Measurements from ENCODE around the gene RPL10A.
"Not testable (repeated sequence)": the region's sequence is repeated elsewhere in the genome, so short reads cannot be mapped to it uniquely, and the experiment has no call there.

The RPL10A gene

DNA sequence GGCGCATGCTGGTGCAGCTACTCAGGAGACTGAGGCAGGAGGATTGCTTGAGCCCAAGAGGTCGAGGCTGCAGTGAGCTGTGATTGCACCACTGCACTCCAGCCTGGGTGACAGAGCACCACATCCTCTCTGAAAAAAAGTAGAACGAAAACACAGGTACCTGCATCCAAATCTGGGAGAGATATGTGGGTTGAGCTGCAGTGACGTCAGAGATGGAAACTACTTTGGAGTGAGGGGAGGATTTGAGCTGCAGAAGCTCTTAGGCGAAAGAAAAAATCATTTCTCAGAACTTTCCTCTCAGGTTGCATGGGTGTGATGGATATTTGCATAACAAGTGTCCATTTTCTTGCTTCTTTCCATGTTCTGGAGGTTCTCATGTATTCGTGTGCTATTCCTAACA, 48.5 kb downstream of the RPL10A start:
- TF ChIP-seq, protein P1, sequence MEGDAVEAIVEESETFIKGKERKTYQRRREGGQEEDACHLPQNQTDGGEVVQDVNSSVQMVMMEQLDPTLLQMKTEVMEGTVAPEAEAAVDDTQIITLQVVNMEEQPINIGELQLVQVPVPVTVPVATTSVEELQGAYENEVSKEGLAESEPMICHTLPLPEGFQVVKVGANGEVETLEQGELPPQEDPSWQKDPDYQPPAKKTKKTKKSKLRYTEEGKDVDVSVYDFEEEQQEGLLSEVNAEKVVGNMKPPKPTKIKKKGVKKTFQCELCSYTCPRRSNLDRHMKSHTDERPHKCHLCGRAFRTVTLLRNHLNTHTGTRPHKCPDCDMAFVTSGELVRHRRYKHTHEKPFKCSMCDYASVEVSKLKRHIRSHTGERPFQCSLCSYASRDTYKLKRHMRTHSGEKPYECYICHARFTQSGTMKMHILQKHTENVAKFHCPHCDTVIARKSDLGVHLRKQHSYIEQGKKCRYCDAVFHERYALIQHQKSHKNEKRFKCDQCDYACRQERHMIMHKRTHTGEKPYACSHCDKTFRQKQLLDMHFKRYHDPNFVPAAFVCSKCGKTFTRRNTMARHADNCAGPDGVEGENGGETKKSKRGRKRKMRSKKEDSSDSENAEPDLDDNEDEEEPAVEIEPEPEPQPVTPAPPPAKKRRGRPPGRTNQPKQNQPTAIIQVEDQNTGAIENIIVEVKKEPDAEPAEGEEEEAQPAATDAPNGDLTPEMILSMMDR (IDR thresholded peaks at IDR 0.05; ENCODE audit: unreplicated experiment in 3 of 3) = no peak
- no peak overlapping the region for H3K27ac Mint-ChIP-seq
- H3K9me3 Mint-ChIP-seq = no peaks in the 10 kb centered on the region
- no peak overlapping the region for H3K4me3 Mint-ChIP-seq
- peaks cover 5% of the 10 kb centered on the region for H3K4me1 Mint-ChIP-seq
- peaks cover 15% of the 10 kb centered on the region for H3K27me3 Mint-ChIP-seq (ENCODE audit: low read depth)
- no peaks in the 10 kb centered on the region for H3K36me3 Mint-ChIP-seq (ENCODE audit: low read depth)

DNA sequence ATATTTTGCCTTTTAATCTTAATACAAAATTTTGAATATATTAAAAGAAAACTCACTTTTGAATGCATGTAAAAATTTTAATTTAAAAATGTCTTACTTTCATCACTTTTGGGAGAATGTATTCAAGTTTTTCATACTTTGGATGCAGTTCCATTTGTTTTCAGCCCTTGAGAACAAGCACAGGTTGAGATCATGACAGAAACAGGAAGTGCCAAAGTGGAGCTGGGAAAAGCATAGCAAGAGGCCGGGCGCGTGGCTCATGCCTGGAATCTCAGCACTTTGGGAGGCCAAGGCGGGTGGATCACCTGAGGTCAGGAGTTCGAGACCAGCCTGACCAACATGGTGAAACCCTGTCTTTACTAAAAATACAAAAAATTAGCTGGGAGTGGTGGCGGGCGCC, 49.8 kb downstream of the RPL10A start:
- H3K4me1 Mint-ChIP-seq, H3K27ac Mint-ChIP-seq: not testable (repeated sequence)

DNA sequence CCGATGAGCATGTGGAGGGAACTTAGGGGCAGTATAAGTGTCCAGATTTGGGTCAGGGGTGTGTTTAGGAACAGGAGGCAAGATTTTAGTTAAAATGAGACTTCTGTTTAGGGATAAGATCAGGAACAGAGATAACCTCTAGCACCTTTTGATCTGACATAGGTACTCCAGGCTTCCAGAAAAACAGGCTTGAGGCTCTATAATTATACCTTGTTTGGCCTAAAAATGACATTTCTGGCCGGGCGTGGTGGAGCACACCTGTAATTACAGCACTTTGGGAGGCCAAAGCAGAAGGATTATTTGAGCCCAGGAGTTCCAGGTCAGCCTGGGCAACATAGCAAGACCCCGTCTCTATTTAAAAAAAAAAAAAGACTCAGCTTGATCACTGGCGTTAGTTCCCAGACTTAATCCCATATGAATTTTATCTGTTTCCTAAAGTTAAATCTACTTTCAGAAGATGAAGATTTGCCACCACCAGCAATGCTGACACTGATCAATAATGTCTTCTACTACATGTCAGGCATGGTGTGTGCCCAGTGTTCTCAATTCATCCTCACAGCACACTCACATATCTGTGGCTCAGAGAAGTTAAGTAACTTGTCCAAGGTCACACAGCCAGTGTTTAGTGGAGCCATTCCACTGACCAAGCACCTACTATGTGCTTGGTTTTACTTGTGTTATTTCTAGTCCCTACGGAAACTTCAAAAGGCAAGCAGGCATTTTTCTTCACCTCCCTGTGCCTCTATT, 50.5 kb downstream of the RPL10A start:
- Mint-ChIP-seq H3K4me3 (no peak overlapping the region), H3K27ac (no peak overlapping the region), H3K36me3 (ENCODE audit: low read depth) (no peaks in the 10 kb centered on the region), H3K9me3 (no peaks in the 10 kb centered on the region), H3K4me1 (peaks cover 9% of the 10 kb centered on the region), H3K27me3 (ENCODE audit: low read depth) (peaks cover 10% of the 10 kb centered on the region)
- TF ChIP-seq, protein P1 (IDR thresholded peaks at IDR 0.05; ENCODE audit: unreplicated experiment in 3 of 3) = no peak

More for the DNA sequence above, 49.8 kb downstream of the RPL10A start:
- not testable (repeated sequence) for H3K36me3 Mint-ChIP-seq (ENCODE audit: low read depth); H3K4me3 Mint-ChIP-seq; H3K9me3 Mint-ChIP-seq
- H3K27me3 Mint-ChIP-seq (ENCODE audit: low read depth) = peaks cover 11% of the 10 kb centered on the region

DNA sequence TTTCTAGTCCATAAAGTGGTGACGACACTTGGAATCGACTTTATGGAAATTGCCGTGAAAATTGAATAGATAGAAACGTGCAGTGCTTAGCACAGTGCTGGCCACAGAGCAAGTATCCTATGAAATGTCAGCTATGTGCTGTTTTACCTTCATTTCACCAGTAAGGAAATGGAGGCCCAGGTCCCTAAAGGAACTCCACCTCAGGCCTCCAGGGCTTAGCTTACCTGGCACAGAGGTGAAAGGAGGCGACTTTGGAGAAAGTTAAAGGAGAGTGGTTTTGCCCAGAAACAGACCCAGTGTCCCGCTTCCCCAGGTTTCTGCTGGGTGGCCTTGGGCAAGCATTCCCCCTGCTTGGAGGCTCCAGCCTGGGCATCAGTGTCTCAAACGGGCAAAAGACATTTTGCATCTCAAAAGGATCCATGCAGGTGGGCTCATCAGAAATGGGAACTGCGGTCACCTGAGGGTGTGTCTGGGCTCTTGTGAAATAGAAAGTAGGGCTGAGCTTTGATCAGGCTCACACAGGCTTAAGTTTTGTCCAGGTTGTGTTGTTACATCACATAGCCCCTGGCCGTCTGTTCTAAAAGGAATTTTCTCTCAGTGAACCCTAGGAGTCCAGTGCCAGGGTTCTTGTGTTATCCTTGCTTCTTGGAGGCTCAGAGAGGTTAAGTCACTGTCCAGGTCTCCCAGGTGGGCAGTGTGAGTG, 51.3 kb downstream of the RPL10A start:
- peaks cover 4% of the 10 kb centered on the region for H3K4me1 Mint-ChIP-seq
- no peaks in the 10 kb centered on the region for H3K9me3 Mint-ChIP-seq
- H3K36me3 Mint-ChIP-seq (ENCODE audit: low read depth) = no peaks in the 10 kb centered on the region
- H3K4me3 Mint-ChIP-seq = no peak overlapping the region
- no peak overlapping the region for H3K27ac Mint-ChIP-seq
- TF ChIP-seq, protein P1 (IDR thresholded peaks at IDR 0.05; ENCODE audit: unreplicated experiment in 3 of 3) = no peak
- H3K27me3 Mint-ChIP-seq (ENCODE audit: low read depth) = peaks cover 8% of the 10 kb centered on the region
